GM10248 (cell line): Measurements from ENCODE around the gene GPR34.

Experiments
- CTCF ChIA-PET: fragments of 300-600 bp; sonication (Branson Sonifier 250); formaldehyde crosslinking; extraction: SDS; loops from one replicate; lab custom pipeline; 2021; ENCODE audit warnings: antibody characterized with exemption; lab: Yijun Ruan, JAX
- POLR2A ChIA-PET: fragments of 350-650 bp; sonication (Branson Sonifier 250); formaldehyde crosslinking; extraction: SDS; loops from one replicate; lab custom pipeline; 2020; ENCODE audit warnings: antibody characterized with exemption; lab: Yijun Ruan, JAX
- DNase-seq: peaks from one replicate; pipeline ENCODE4 v3.0.0; 2012; ENCODE audit errors: extremely low spot score
- CTCF ChIP-seq: IDR thresholded peaks from 2 replicates; pipeline ENCODE4 v1.5.1; 2012; ENCODE audit warnings: mild to moderate bottlenecking, low read depth; ENCODE audit errors: extremely low read depth, missing control alignments, control extremely low read depth

GPR34 gene

GRCh38 chrX:41730081-41730480 lies 41.3 kb downstream of the GPR34 start:
- no peak for TF ChIP-seq CTCF
- DNase-seq: no peak
- ChIA-PET CTCF (no interaction called here), POLR2A (no interaction called here)

- TF ChIP-seq CTCF: no peak
- no peak for DNase-seq
- CTCF ChIA-PET: no interaction called here
- POLR2A ChIA-PET: no interaction called here
Observed at GRCh38 chrX:41732260-41732659, 43.5 kb downstream of the GPR34 start.

GRCh38 chrX:41733939-41734338 lies 45.2 kb downstream of the GPR34 start:
- no peak for TF ChIP-seq CTCF
- POLR2A ChIA-PET: no interaction called here
- CTCF ChIA-PET: no interaction called here
- DNase-seq: peak; percentile 55

GRCh38 chrX:41734530-41734929 lies 45.8 kb downstream of the GPR34 start:
- ChIA-PET POLR2A (no interaction called here), CTCF (no interaction called here)
- DNase-seq: no peak
- TF ChIP-seq CTCF: no peak

- ChIA-PET CTCF (no interaction called here), POLR2A (no interaction called here)
- TF ChIP-seq CTCF: no peak
- no peak for DNase-seq
Observed at GRCh38 chrX:41737065-41737464, 48.3 kb downstream of the GPR34 start.

GRCh38 chrX:41739871-41740270 lies 51.1 kb downstream of the GPR34 start:
- CTCF ChIA-PET: no interaction called here
- TF ChIP-seq CTCF: no peak
- DNase-seq: no peak
- POLR2A ChIA-PET: no interaction called here
